LNCAP (cell line): ENCODE data around the gene NOL7.

Experiments used
- CTCF ChIP-seq: fragments of 450-650 bp; IDR thresholded peaks from 2 replicates; pipeline ENCODE4 v1.5.1; 2017; ENCODE audit warnings: mild to moderate bottlenecking

Gene NOL7

DNA sequence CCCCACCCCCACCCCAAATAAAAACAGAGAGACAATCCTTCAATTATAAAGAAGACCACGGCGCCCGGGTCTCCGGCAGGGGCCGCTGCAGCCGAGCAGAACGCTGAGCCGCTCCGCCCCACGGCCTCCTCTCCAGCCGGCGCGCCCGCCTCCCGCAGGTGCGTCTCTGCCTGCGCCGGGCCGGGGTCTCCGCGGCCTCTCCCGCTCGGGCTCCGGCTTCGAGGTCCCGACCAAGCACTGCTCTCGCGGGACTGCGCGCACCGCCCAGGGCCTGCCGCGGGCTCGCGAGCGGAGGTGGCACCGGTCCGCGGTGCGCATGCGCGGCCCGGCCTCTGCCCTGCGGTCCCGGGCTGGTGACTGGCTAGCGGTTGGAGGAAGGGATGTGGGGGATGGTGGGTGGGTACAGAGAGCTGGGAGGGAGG lies 41.0 kb upstream of the NOL7 start:
- TF ChIP-seq CTCF = peak; percentile 48; the same call in 1 of the 2 replicates

- no peak for TF ChIP-seq CTCF
Measured at GRCh38 chr6:13574571-13575376, 40.4 kb upstream of the NOL7 start, which contains the start of gene SIRT5. TSS of gene SIRT5 (plus strand) at chr6:13574601. CDS start at chr6:13584111, 9,510 bp downstream.

- peak; percentile 67 for TF ChIP-seq CTCF
Measured at GRCh38 chr6:13575377-13575775, 39.8 kb upstream of the NOL7 start.

- no peak for TF ChIP-seq CTCF
Measured at GRCh38 chr6:13576017-13576416, 39.1 kb upstream of the NOL7 start.

GRCh38 chr6:13577926-13578325 lies 37.2 kb upstream of the NOL7 start:
- no peak for TF ChIP-seq CTCF

GRCh38 chr6:13579911-13580310 lies 35.2 kb upstream of the NOL7 start:
- no peak for TF ChIP-seq CTCF

DNA sequence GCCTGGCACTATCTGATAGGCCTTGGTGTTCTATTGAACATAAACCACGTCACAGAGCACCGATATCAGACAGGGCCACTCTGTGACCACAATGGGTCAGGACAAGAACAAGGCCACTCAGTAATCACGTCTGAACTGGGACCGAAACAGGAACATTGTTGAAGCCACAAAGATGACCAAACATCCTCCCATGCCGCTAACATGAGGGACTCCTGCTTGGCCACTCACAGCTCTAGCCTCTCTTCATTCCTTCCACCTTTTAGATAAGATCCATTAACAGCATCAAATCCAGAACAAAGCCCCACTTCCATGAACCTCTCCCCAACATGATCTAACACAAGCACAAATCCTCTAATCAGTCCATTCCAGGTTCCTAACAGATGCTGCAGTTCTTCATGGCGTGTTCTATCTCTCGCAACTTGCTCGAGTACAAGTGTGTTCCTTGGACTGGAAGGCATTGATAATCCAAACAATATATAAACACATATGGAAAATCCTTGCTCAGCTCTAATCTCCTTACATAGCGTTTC lies 33.4 kb upstream of the NOL7 start:
- no peak for TF ChIP-seq CTCF
